K562 (cell line): Measurements from ENCODE around the gene STEAP2. TPM values are rescaled to one million over a fixed set of nuclear protein-coding genes. Genes with fewer than 3 reads are reported as not detected.

ENCODE experiments used
- ATAC-seq: fragments of 200-7000 bp; cut with Tn5 transposase; 3 replicates; pipeline ENCODE4 v1.9.1; 2020; ENCODE audit warnings: moderate library complexity
- BruUV-seq: library from RNA; stranded (reverse); fragments of 400-500 nt; replicated peaks from 2 replicates; lab custom pipeline; 2021; lab: Mats Ljungman, UMichigan
- CTCF ChIA-PET: fragments of 300-600 bp; formaldehyde crosslinking; extraction: SDS; loops from one replicate; lab custom pipeline; 2021; ENCODE audit warnings: low intra/inter-chr PET ratio; lab: Yijun Ruan, JAX
- POLR2A ChIA-PET: fragments of 300-600, 350-650 bp; sonication (Branson Sonifier 250); formaldehyde crosslinking; extraction: SDS; loops from one replicate; lab custom pipeline; 2021; ENCODE audit warnings: antibody characterized with exemption, inconsistent platforms; lab: Yijun Ruan, JAX
- DNase-seq, 4 experiments: peaks; one replicate each; pipeline versions ENCODE4 v3.0.0 to v3.0.0-alpha.2; 2011 to 2018; ENCODE audit warnings: low spot score in 3 of 4, mixed read lengths in 3 of 4; ENCODE audit errors: extremely low read depth in 1 of 4
- FAIRE-seq: peaks from 2 replicates; lab custom pipeline; 2011; peaks lifted over from hg19 to GRCh38; lab: Jason Lieb, UNC
- H2AFZ ChIP-seq: 2 replicates; pipeline ENCODE4 v1.6.0; 2011; ENCODE audit warnings: low read depth, low read length, control low read depth, inconsistent platforms
- H3K27ac ChIP-seq: fragments of 200-600 bp; 3 replicates; pipeline ENCODE4 v1.8.0; 2011; ENCODE audit warnings: low read depth, mild to moderate bottlenecking, control low read depth, inconsistent platforms, low read length, moderate library complexity, mixed read lengths; ENCODE audit errors: extremely low read depth
- H3K27me3 ChIP-seq, 2 experiments: fragments of 300-600 bp in 1 of 2; 2 replicates in 1 of 2; 3 replicates in 1 of 2; pipeline versions ENCODE4 v1.6.0 to v1.8.0; 2011; ENCODE audit warnings: inconsistent platforms in 2 of 2, low read length in 2 of 2, mild to moderate bottlenecking in 1 of 2, mixed read lengths in 1 of 2, moderate library complexity in 1 of 2; ENCODE audit not compliant: control insufficient read depth in 2 of 2, insufficient read depth in 2 of 2
- H3K36me3 ChIP-seq: fragments of 300-600 bp; 3 replicates; pipeline ENCODE4 v1.8.0; 2011; ENCODE audit warnings: mild to moderate bottlenecking, low read length, inconsistent platforms; ENCODE audit not compliant: control insufficient read depth, insufficient read depth
- H3K4me1 ChIP-seq, 2 experiments: fragments of 200-600 bp in 1 of 2; replicated peaks in 1 of 2; 2 replicates in 1 of 2; 3 replicates in 1 of 2; pipeline versions ENCODE4 v1.5.1 to v1.8.0; 2011; ENCODE audit warnings: inconsistent platforms in 2 of 2, low read length in 2 of 2, mild to moderate bottlenecking in 1 of 2, mixed read lengths in 1 of 2, moderate library complexity in 1 of 2; ENCODE audit not compliant: control insufficient read depth in 2 of 2, insufficient read depth in 2 of 2
- H3K4me2 ChIP-seq: 2 replicates; pipeline ENCODE4 v1.6.1; 2011; ENCODE audit warnings: low read length, control low read depth, inconsistent platforms, mixed read lengths; ENCODE audit not compliant: insufficient read depth
- H3K4me3 ChIP-seq: fragments of 200-600 bp; sonication (generic), shearing (Covaris generic); 2 replicates; pipeline ENCODE4 v1.5.1; 2016; ENCODE audit warnings: control low read depth, inconsistent platforms
- H3K79me2 ChIP-seq: fragments of 200-600 bp; 3 replicates; pipeline ENCODE4 v1.8.0; 2011; ENCODE audit warnings: low read length, inconsistent platforms; ENCODE audit not compliant: control insufficient read depth, insufficient read depth
- H3K9ac ChIP-seq, 2 experiments: 2 replicates each; pipeline versions ENCODE4 v1.6.0 to v1.6.1; 2011; ENCODE audit warnings: low read depth in 2 of 2, low read length in 2 of 2, control low read depth in 1 of 2, inconsistent platforms in 1 of 2, mild to moderate bottlenecking in 1 of 2, mixed read lengths in 1 of 2; ENCODE audit not compliant: insufficient read depth in 1 of 2
- H3K9me1 ChIP-seq: one replicate; pipeline ENCODE4 v1.6.0; 2011; ENCODE audit warnings: inconsistent platforms, mild to moderate bottlenecking, low read length, moderate library complexity; ENCODE audit not compliant: control insufficient read depth, insufficient read depth
- H3K9me3 ChIP-seq: replicated peaks from 2 replicates; pipeline ENCODE4 v1.5.1; 2011; ENCODE audit warnings: low read depth, low read length, inconsistent platforms; ENCODE audit not compliant: control insufficient read depth, insufficient read depth
- H4K20me1 ChIP-seq: replicated peaks from 2 replicates; pipeline ENCODE4 v1.6.1; 2011; ENCODE audit warnings: low read length, inconsistent platforms, mixed read lengths; ENCODE audit not compliant: control insufficient read depth, insufficient read depth
- E2F1 ChIP-seq: sonication (generic); formaldehyde crosslinking; IDR thresholded peaks from 2 replicates; pipeline ENCODE4 v1.8.1; 2023; ENCODE audit warnings: mild to moderate bottlenecking, missing genetic modification reagents, moderate library complexity
- HNRNPL ChIP-seq: fragments of 200-400 bp; formaldehyde crosslinking; IDR thresholded peaks from 2 replicates; pipeline ENCODE4 v1.6.1; 2017; ENCODE audit warnings: low read depth, mild to moderate bottlenecking, low read length
- PRDM10 ChIP-seq: fragments of 450-650 bp; IDR thresholded peaks from 2 replicates; pipeline ENCODE4 v1.6.1; 2018; ENCODE audit not compliant: partially characterized antibody
- RBM14 ChIP-seq: fragments of 200-400 bp; formaldehyde crosslinking; IDR thresholded peaks from 2 replicates; pipeline ENCODE4 v1.6.1; 2018; ENCODE audit warnings: low read depth, mild to moderate bottlenecking, low read length, moderate library complexity, borderline replicate concordance; ENCODE audit not compliant: insufficient read depth
- RFX1 ChIP-seq: fragments of 450-650 bp; IDR thresholded peaks from 2 replicates; pipeline ENCODE4 v1.6.1; 2016; ENCODE audit warnings: mild to moderate bottlenecking, moderate library complexity
- SRSF9 ChIP-seq: fragments of 200-400 bp; formaldehyde crosslinking; IDR thresholded peaks from 2 replicates; pipeline ENCODE4 v1.6.1; 2017; ENCODE audit warnings: low read depth, low read length, borderline replicate concordance
- TARDBP ChIP-seq: fragments of 450-650 bp; IDR thresholded peaks from 2 replicates; pipeline ENCODE4 v1.6.1; 2016
- ZBTB33 ChIP-seq: sonication (generic); formaldehyde crosslinking; IDR thresholded peaks from 2 replicates; pipeline ENCODE4 v1.8.1; 2023; ENCODE audit warnings: mild to moderate bottlenecking, missing genetic modification reagents
- ZNF584 ChIP-seq: fragments of 200-800 bp; sonication (Bioruptor generic); IDR thresholded peaks from 2 replicates; pipeline ENCODE4 v1.6.1; 2016; ENCODE audit warnings: low read depth, mild to moderate bottlenecking, missing genetic modification characterization, missing compliant biosample characterization
- WGBS: fragments of 100-300 bp; shearing (Covaris generic); methylation state at CpG from one replicate; pipeline ENCODE4 v1.1.6; 2016; ENCODE audit warnings: low coverage, mixed read lengths; ENCODE audit not compliant: insufficient coverage; ENCODE audit errors: missing lambda C conversion rate; 5-methylcytosine and 5-hydroxymethylcytosine counted together
- in situ Hi-C: fragments of 300-500 bp; cut with MboI; formaldehyde crosslinking; loops from 4 replicates; pipeline ENCODE4 v1.15.0; 2018; ENCODE audit warnings: inconsistent platforms, mixed read lengths
- intact Hi-C: fragments of 100-400 bp; cut with micrococcal nuclease; formaldehyde crosslinking; loops from 2 replicates; pipeline ENCODE4 v1.14.2; 2022
- polyA plus RNA-seq, 8 experiments: library from polyadenylated mRNA; depleted of rRNA in 4 of 8; stranded (reverse) in 5 of 8; unstranded in 3 of 8; fragments of >200 nt; fragmentation: Nextera tagmentation in 2 of 8; fragmentation: Illumina TruSeq in 1 of 8; extraction: Ambion mirVana in 2 of 8; extraction: Trizol in 1 of 8; gene quantifications; 2 replicates each; pipeline versions ENCODE4 v1.2.1 to v1.2.3, GENCODE V29; 2011 to 2014; ENCODE audit warnings: inconsistent platforms in 1 of 8, missing spikeins in 1 of 8
- total RNA-seq, 7 experiments: library from RNA; depleted of rRNA in 6 of 7; stranded (reverse); fragments of >200 nt in 6 of 7; fragmentation: Illumina TruSeq in 2 of 7; extraction: Trizol in 2 of 7; gene quantifications; 2 replicates each; pipeline versions ENCODE4 v1.2.1 to v1.2.3, GENCODE V29; 2011 to 2021; ENCODE audit warnings: low replicate concordance in 1 of 7

The STEAP2 gene
- total and polyA plus RNA-seq, 9 of the 15 experiments (the other 6 are each of a cell fraction or from before 2014, with no cell fraction given): 0.02 to 0.03 TPM; not detected in 7

DNA sequence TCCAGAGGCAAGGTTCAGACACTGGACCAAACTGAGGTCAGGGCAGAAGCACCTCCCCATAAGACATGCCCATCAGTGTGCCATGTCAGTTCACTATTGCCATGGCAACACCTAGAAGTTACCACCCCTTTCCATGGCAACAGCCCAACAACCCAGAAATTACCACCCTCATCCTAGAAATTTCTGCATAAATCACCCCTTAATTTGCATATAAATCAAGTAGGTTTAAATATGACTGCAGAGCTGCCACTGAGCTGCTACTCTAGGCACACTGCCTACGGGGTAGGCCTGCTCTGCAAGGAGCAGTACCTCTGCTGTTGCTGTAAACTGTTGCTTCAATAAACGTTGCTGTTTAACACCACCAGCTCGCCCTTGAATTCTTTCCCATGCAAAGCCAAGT is 12.7 kb downstream of the STEAP2 start:
- Histone ChIP-seq H4K20me1 (no peaks in the 10 kb centered on the region), H3K9ac (no peak overlapping the region), H3K4me1 (no peaks in the 10 kb centered on the region), H3K36me3 (no peaks in the 10 kb centered on the region), H3K27ac (no peak overlapping the region), H3K79me2 (no peaks in the 10 kb centered on the region), H3K27me3 (no peaks in the 10 kb centered on the region), H3K9me3 (no peaks in the 10 kb centered on the region), H3K4me3 (no peak overlapping the region), H2AFZ (no peak overlapping the region), H3K9me1 (no peaks in the 10 kb centered on the region), H3K4me2 (no peak overlapping the region)
- intact Hi-C loops (no loop called here), in situ Hi-C loops (no loop called here)
- DNase-seq: no peak
- no peak for FAIRE-seq
- no peak for TF ChIP-seq HNRNPL
- TF ChIP-seq RFX1: peak; percentile 58
- POLR2A ChIA-PET: interaction anchor here (0.6 to 0.7 kb wide), 3 partner anchors 10 to 163 kb away, joined by 3 read pairs; no protein-coding TSS in a partner anchor
- WGBS: 0% methylated on average over 3 of the region's 3 CpGs
- no TSS peak for BruUV-seq
- no peak for ATAC-seq
- CTCF ChIA-PET: no interaction called here

DNA sequence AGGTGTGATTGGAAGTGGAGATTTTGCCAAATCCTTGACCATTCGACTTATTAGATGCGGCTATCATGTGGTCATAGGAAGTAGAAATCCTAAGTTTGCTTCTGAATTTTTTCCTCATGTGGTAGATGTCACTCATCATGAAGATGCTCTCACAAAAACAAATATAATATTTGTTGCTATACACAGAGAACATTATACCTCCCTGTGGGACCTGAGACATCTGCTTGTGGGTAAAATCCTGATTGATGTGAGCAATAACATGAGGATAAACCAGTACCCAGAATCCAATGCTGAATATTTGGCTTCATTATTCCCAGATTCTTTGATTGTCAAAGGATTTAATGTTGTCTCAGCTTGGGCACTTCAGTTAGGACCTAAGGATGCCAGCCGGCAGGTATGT is 13.6 kb downstream of the STEAP2 start:
- intact Hi-C loops (no loop called here), in situ Hi-C loops (no loop called here)
- H3K4me1 ChIP-seq: no peaks in the 10 kb centered on the region
- no TSS peak for BruUV-seq
- DNase-seq (no peak), ATAC-seq (no peak), FAIRE-seq (no peak)
- H2AFZ ChIP-seq: no peak overlapping the region
- H3K27me3 ChIP-seq: no peaks in the 10 kb centered on the region
- no peaks in the 10 kb centered on the region for H3K79me2 ChIP-seq
- WGBS: 1% methylated on average over 3 of the region's 3 CpGs
- POLR2A ChIA-PET: no interaction called here
- H3K9ac ChIP-seq: no peak overlapping the region
- H4K20me1 ChIP-seq: no peaks in the 10 kb centered on the region
- H3K36me3 ChIP-seq: no peaks in the 10 kb centered on the region
- H3K27ac ChIP-seq: no peak overlapping the region
- CTCF ChIA-PET: no interaction called here
- no peak overlapping the region for H3K4me2 ChIP-seq
- no peaks in the 10 kb centered on the region for H3K9me1 ChIP-seq
- H3K4me3 ChIP-seq: no peak overlapping the region
- no peaks in the 10 kb centered on the region for H3K9me3 ChIP-seq
- TF ChIP-seq PRDM10: no peak
- no peak for TF ChIP-seq SRSF9
- no peak for TF ChIP-seq RBM14
- no peak for TF ChIP-seq E2F1
- no peak for TF ChIP-seq TARDBP
- TF ChIP-seq ZNF584 (CRISPR knock-in tag): no peak
- no peak for TF ChIP-seq ZBTB33 (CRISPR knock-in tag)
